GM19099 (cell line): ENCODE results near the gene USF1.

Experiments used
- POLR2A ChIP-seq: IDR thresholded peaks from 3 replicates; pipeline ENCODE4 v1.6.1; 2011; ENCODE audit warnings: low read depth; ENCODE audit not compliant: insufficient read length; ENCODE audit errors: extremely low read depth

USF1 gene

DNA sequence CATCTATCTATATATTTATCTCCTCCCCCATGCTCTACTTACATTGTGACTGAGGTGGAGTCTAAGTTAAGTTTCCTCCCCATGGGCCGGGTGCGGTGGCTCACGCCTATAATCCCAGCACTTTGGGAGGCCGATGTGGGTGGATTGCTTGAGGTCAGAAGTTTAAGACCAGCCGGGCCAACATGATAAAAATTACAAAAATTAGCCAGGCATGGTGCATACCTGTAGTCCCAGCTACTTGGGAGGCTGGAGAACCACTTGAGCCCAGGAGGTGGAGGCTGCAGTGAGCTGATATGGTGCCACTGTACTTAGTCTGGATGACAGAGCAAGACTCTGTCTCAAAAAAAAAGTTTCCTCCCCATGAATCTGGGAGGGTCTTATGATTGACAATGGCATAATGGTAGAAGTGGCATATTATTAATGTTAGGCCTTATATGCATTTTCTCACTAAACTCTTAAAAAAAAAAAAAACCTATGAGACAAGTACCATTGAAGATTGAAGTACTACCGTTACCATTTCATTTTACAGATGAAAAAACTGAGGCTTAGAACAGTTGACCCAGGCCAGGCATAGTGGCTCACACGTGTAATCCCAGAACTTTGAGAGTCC, 36.1 kb downstream of the USF1 start:
- TF ChIP-seq POLR2A = no peak

GRCh38 chr1:161008869-161009510, 36.8 kb downstream of the USF1 start:
- no peak for TF ChIP-seq POLR2A

DNA sequence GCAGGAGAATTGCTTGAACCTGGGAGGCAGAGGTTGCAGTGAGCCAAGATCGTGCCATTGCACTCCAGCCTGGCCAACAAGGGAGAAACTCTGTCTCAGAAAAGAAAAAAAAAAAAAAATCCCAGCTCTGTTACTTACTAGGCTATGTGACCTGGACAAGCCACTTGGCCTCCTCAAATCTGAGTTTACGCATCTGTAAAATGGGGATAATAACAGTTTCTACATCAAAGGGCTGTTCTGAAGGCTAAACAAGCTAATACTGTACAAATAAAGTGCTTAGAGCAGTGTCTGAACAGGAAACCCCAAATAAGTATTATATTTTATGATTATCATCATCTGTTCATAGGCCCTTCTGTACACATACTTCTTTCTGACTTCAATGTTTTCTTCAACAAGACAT, 38.4 kb downstream of the USF1 start:
- no peak for TF ChIP-seq POLR2A

- no peak for TF ChIP-seq POLR2A
These were observed 39.2 kb downstream of the USF1 start for GRCh38 chr1:161006563-161006962.

GRCh38 chr1:161001525-161001924, 44.3 kb downstream of the USF1 start:
- TF ChIP-seq POLR2A = no peak

DNA sequence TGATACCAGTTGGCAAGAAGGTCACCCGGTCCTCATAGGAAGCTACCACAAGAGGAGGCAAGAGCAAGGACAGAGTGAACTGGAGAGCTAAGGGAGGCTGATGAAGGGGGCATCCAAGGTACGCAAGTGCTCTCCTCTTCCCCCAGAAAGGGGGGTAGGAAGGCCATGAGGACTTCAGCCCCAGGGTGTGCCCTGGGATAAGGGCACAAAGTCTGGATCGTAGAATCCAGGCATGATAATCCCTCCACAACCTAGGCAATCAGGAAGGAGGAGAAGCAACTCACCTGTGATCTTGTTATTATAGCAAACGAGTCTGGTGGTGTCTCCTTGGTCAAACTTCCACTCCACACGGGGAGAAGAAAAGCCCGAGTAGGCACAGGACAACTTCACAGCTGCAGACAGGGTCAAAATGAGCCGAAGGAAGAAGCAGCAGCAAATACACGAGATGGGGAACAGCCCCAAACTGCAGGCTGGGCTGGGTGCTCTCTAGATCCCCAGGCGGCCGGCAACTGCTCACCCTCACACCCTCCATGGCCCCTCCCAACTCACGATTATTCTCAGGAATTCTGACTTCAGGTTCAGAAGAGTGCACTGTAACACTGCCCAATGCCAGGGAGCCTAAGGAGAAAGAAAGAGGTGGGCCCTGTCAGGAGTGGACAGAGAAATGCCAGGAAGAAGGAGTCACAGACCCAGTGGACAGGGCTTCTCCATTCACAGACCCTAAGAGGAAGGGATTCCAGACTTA, 44.9 kb downstream of the USF1 start:
- no peak for TF ChIP-seq POLR2A

- TF ChIP-seq POLR2A = no peak
These were observed 46.4 kb downstream of the USF1 start for GRCh38 chr1:160999376-160999775.

- no peak for TF ChIP-seq POLR2A
These were observed 48.3 kb downstream of the USF1 start for GRCh38 chr1:160997323-160998038.

GRCh38 chr1:160996178-160996577, 49.6 kb downstream of the USF1 start:
- TF ChIP-seq POLR2A = no peak

- no peak for TF ChIP-seq POLR2A
These were observed 52.1 kb downstream of the USF1 start for GRCh38 chr1:160993544-160994193.
